Left lung (tissue), 10 donors: ENCODE results near the gene CTSO. TPM values are rescaled to one million over a fixed set of nuclear protein-coding genes. Genes with fewer than 3 reads are reported as not detected.

Experiments
- ATAC-seq: fragments of 200-7000 bp; cut with Tn5 transposase; one replicate; pipeline ENCODE4 v1.9.1; 2020; ENCODE audit warnings: moderate library complexity
- DNase-seq, 4 donors: peaks; one replicate each; pipeline ENCODE4 v3.0.0-alpha.2; 2013 to 2020
- H3K27ac ChIP-seq, 2 donors: fragments of 200-600 bp; sonication (generic) in 1 of 2; one replicate each; pipeline versions ENCODE4 v1.5.0 to v1.8.0; 2020 to 2021
- H3K27me3 ChIP-seq, 2 donors: fragments of 200-600 bp; sonication (generic) in 1 of 2; one replicate each; pipeline versions ENCODE4 v1.5.0 to v1.8.0; 2020 to 2021
- H3K36me3 ChIP-seq, 2 donors: fragments of 200-600 bp; sonication (generic) in 1 of 2; one replicate each; pipeline versions ENCODE4 v1.5.0 to v1.8.0; 2020 to 2021
- H3K4me1 ChIP-seq, 2 donors: fragments of 200-600 bp; one replicate each; pipeline ENCODE4 v1.8.0; 2021
- H3K4me3 ChIP-seq, 2 donors: fragments of 200-600 bp; sonication (generic) in 1 of 2; one replicate each; pipeline versions ENCODE4 v1.5.0 to v1.8.0; 2020 to 2021; ENCODE audit warnings: mild to moderate bottlenecking in 1 of 2
- H3K9me3 ChIP-seq, 2 donors: fragments of 200-600 bp; sonication (generic) in 1 of 2; one replicate each; pipeline versions ENCODE4 v1.5.0 to v1.8.0; 2020 to 2021
- intact Hi-C, 2 donors: fragments of 100-400 bp; cut with DNase I; formaldehyde crosslinking; loops; one replicate each; pipeline versions ENCODE4 v1.11.2 to v1.14.2; 2022
- polyA plus RNA-seq, 6 donors: library from polyadenylated mRNA; unstranded; fragments of 120-200 nt; gene quantifications; one replicate each; pipeline ENCODE4 v1.2.1, GENCODE V29; 2013; ENCODE audit not compliant: insufficient read length in 6 of 6
- total RNA-seq, 2 donors: library from RNA; stranded (reverse); fragmentation: NEBNext Ultra II Directional; extraction: Animal tissue kit (Norgen Biotek cat#: 25700); gene quantifications; one replicate each; pipeline ENCODE4 v1.2.1, GENCODE V29; 2021
- TF ChIP-seq, protein P1 (sequence below), 2 donors: fragments of 200-600 bp; sonication (generic) in 1 of 2; IDR thresholded peaks; one replicate each; pipeline versions ENCODE4 v1.5.0 to v1.8.0; 2021; ENCODE audit warnings: antibody characterized with exemption in 2 of 2
- donor health status: DM: no; HTN: yes; CAD: no.
- donor health status: DM: no; HTN: no; CAD: no.

The CTSO gene
- total and polyA plus RNA-seq, 8 donors, result 20.9 to 63.8 (median 57.3) TPM

DNA sequence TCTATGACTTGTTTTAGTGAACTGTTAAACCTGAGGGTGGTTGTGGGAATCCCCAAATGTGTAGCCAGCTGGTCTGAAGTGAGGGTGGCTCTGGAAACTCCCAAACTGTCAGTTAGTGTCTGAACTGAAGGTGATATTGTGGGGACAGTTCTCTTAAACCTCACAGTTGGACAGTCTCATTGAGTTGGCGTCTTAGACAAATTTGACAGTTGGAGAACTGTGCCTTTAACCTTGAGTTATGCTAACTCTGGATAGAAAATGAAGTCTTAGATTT lies 20.7 kb upstream of the CTSO start:
- no peak overlapping the region for H3K4me3 ChIP-seq
- H3K27me3 ChIP-seq, result no peaks in the 10 kb centered on the region
- H3K36me3 ChIP-seq, result no peaks in the 10 kb centered on the region
- intact Hi-C loops, result no loop called here
- H3K9me3 ChIP-seq, result peaks cover 0 to 5% of the 10 kb centered on the region in 2 donors
- no peak overlapping the region for H3K27ac ChIP-seq
- TF ChIP-seq, protein P1, sequence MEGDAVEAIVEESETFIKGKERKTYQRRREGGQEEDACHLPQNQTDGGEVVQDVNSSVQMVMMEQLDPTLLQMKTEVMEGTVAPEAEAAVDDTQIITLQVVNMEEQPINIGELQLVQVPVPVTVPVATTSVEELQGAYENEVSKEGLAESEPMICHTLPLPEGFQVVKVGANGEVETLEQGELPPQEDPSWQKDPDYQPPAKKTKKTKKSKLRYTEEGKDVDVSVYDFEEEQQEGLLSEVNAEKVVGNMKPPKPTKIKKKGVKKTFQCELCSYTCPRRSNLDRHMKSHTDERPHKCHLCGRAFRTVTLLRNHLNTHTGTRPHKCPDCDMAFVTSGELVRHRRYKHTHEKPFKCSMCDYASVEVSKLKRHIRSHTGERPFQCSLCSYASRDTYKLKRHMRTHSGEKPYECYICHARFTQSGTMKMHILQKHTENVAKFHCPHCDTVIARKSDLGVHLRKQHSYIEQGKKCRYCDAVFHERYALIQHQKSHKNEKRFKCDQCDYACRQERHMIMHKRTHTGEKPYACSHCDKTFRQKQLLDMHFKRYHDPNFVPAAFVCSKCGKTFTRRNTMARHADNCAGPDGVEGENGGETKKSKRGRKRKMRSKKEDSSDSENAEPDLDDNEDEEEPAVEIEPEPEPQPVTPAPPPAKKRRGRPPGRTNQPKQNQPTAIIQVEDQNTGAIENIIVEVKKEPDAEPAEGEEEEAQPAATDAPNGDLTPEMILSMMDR (IDR thresholded peaks at IDR 0.05), result no peak
- DNase-seq, result no peak
- H3K4me1 ChIP-seq, result no peaks in the 10 kb centered on the region
- ATAC-seq, result no peak

DNA sequence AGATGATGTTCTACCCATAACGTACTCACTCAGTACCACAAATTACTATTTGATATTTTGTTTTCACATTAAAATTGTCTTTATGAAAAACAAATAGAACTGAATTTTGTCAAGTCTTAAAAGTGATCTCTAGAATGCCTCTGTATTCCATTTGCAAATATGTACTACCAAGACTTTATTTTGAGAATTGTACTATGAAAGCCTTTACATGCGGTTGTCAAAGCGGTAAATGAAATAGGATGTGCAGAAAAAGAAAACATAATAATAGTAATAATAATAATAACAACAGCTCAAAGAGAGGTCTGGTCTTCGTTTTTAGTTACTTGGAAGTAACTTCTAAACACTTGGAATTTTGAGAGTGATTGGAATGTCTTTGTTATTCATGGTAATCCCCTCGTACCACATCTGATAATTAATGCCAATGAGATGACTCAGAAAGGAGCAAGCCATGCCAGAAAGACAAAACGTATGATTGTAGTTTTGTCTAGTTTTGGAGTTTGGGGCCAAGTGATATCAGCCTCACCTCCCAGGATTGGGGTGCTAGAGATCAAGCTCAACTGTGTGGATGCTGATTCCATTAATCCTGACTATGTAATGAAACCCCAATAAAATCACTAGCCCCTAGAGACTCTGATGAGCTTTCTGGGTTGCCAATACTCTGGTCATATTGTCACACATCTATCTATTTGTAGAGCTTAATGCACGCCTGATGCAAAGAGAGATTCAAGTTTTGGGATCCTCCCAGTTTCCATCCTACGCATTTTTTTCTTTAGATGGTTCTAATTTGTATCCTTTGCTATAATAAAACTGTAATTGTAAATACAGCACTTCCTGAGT lies 20.2 kb upstream of the CTSO start:
- Histone ChIP-seq H3K9me3 (peaks cover 0 to 2% of the 10 kb centered on the region in 2 donors), H3K4me1 (no peaks in the 10 kb centered on the region), H3K4me3 (no peak overlapping the region), H3K27ac (no peak overlapping the region), H3K36me3 (no peaks in the 10 kb centered on the region), H3K27me3 (no peaks in the 10 kb centered on the region)
- no peak for ATAC-seq
- intact Hi-C loops, result no loop called here
- DNase-seq, result no peak
- TF ChIP-seq, protein P1 (IDR thresholded peaks at IDR 0.05), result no peak

DNA sequence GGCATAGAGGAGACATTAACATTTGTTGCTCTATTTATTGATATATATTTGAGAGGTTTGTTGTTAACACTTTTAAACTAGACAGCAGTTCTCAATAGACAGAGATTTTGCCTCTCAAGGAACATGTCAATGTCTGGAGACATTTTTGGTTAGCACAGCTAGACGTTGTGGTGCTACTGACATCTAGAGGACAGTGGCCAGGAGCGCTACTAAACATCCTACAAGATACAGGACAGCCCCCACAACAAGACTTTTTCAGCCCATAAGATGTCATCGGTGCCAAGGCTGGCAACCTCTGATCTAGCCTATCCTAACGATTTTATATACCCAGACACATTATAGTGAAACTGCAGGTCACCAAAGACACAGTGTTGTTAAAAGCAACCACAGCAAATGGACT lies 18.4 kb upstream of the CTSO start:
- DNase-seq, result no peak
- TF ChIP-seq, protein P1 (IDR thresholded peaks at IDR 0.05), result no peak
- no peak for ATAC-seq
- no peak overlapping the region for H3K27ac ChIP-seq
- H3K9me3 ChIP-seq, result no peaks in the 10 kb centered on the region
- no peaks in the 10 kb centered on the region for H3K36me3 ChIP-seq
- no peaks in the 10 kb centered on the region for H3K4me1 ChIP-seq
- no peak overlapping the region for H3K4me3 ChIP-seq
- intact Hi-C loops, result no loop called here
- H3K27me3 ChIP-seq, result no peaks in the 10 kb centered on the region

DNA sequence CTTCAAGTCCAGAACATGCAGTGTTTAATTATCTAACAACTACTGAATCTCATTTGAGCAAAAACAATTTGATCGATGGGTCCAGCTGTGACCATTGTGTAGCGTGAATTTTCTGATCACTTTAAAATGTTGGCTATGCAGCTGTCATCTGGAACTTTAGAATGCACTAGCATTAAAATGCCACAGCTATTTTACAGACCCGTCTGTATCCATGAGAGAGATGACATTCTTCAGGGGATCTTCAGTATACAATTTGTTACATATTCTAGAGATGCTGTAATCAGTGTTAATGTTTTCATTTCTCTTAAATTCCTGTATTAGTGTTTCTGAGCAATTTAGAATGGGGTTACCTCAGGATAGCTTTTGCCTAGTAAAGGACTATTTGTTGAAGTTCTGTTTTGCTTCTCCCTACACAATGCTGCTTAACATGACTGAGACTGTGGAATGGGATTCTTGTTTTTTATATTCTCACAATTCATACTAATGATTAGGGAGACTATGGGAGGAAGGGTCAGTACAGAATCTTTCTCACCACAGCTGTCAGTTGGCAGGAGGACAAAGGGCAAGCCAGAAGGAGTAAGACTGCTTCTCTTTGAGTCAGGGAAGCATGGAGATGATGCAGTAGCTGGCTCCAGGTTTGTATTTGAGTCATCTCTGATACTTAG lies 13.2 kb upstream of the CTSO start:
- Histone ChIP-seq H3K27me3 (no peaks in the 10 kb centered on the region), H3K4me1 (no peaks in the 10 kb centered on the region), H3K27ac (no peak overlapping the region), H3K4me3 (no peak overlapping the region), H3K36me3 (no peaks in the 10 kb centered on the region), H3K9me3 (no peaks in the 10 kb centered on the region)
- intact Hi-C loops, result no loop called here
- DNase-seq (no peak), ATAC-seq (no peak)
- TF ChIP-seq, protein P1 (IDR thresholded peaks at IDR 0.05), result no peak

DNA sequence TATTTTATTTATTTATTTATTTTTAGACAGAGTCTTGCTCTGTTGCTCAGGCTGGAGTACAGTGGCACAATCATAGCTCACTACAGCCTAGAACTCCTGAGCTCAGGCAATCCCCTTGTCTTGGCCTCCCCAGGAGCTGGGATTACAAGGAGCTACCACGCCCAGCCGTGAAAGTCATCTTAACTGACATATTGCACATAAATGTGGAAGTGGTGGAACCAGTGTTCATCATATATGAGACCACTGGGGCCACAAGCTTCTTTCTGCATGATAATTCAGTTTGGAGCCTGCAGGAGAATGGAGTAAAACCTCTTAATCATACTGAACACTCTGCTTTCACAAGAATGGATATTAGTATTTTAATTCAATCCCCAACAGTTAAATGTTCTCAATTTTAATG lies 12.5 kb upstream of the CTSO start:
- Histone ChIP-seq H3K27me3 (no peaks in the 10 kb centered on the region), H3K36me3 (no peaks in the 10 kb centered on the region), H3K4me1 (no peaks in the 10 kb centered on the region), H3K9me3 (no peaks in the 10 kb centered on the region), H3K27ac (no peak overlapping the region), H3K4me3 (no peak overlapping the region)
- no peak for DNase-seq
- TF ChIP-seq, protein P1 (IDR thresholded peaks at IDR 0.05), result no peak
- intact Hi-C loops, result no loop called here
- no peak for ATAC-seq
